IPS-20b (cell line): ENCODE data around the gene SGK1.

Experiments
- H3K27ac ChIP-seq: one replicate; pipeline ENCODE4 v1.5.1; 2013; ENCODE audit warnings: low read length
- H3K27me3 ChIP-seq: 2 replicates; pipeline ENCODE4 v1.6.1; 2013; ENCODE audit warnings: mild to moderate bottlenecking, low read length, inconsistent platforms; ENCODE audit not compliant: insufficient read depth
- H3K36me3 ChIP-seq: 2 replicates; pipeline ENCODE4 v1.6.1; 2013; ENCODE audit warnings: low read depth, mild to moderate bottlenecking, inconsistent platforms, low read length, moderate library complexity; ENCODE audit not compliant: insufficient read depth
- H3K4me1 ChIP-seq: 2 replicates; pipeline ENCODE4 v1.6.1; 2013; ENCODE audit warnings: mild to moderate bottlenecking, control low read depth, inconsistent platforms, low read length, moderate library complexity; ENCODE audit not compliant: insufficient read depth
- H3K4me3 ChIP-seq: 2 replicates; pipeline ENCODE4 v1.5.1; 2013; ENCODE audit warnings: mild to moderate bottlenecking, low read length, inconsistent platforms
- H3K9ac ChIP-seq: 2 replicates; pipeline ENCODE4 v1.6.1; 2013; ENCODE audit warnings: low read depth, mild to moderate bottlenecking, inconsistent platforms, low read length, moderate library complexity
- H3K9me3 ChIP-seq: 2 replicates; pipeline ENCODE4 v1.6.1; 2013; ENCODE audit warnings: mild to moderate bottlenecking, low read depth, low read length, inconsistent platforms; ENCODE audit not compliant: insufficient read depth

SGK1 gene

GRCh38 chr6:134119486-134119885 lies 198.4 kb downstream of the SGK1 start:
- no peaks in the 10 kb centered on the region for H3K36me3 ChIP-seq
- H3K4me3 ChIP-seq, result no peak overlapping the region
- no peak overlapping the region for H3K9ac ChIP-seq
- H3K27me3 ChIP-seq, result no peaks in the 10 kb centered on the region
- H3K27ac ChIP-seq, result no peak overlapping the region
- no peaks in the 10 kb centered on the region for H3K4me1 ChIP-seq
- no peaks in the 10 kb centered on the region for H3K9me3 ChIP-seq
